ENCODE data around the gene USH2A.

- TF ChIP-seq, protein P1, sequence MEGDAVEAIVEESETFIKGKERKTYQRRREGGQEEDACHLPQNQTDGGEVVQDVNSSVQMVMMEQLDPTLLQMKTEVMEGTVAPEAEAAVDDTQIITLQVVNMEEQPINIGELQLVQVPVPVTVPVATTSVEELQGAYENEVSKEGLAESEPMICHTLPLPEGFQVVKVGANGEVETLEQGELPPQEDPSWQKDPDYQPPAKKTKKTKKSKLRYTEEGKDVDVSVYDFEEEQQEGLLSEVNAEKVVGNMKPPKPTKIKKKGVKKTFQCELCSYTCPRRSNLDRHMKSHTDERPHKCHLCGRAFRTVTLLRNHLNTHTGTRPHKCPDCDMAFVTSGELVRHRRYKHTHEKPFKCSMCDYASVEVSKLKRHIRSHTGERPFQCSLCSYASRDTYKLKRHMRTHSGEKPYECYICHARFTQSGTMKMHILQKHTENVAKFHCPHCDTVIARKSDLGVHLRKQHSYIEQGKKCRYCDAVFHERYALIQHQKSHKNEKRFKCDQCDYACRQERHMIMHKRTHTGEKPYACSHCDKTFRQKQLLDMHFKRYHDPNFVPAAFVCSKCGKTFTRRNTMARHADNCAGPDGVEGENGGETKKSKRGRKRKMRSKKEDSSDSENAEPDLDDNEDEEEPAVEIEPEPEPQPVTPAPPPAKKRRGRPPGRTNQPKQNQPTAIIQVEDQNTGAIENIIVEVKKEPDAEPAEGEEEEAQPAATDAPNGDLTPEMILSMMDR (IDR thresholded peaks at IDR 0.05) = no peak
- TF ChIP-seq POLR2A (IDR thresholded peaks at IDR 0.05) = no peak
Observed at GRCh38 chr1:215631489-215631888, 791.8 kb downstream of the USH2A start.
